Gastroesophageal sphincter (tissue), 4 donors: ENCODE measurements around the gene VTN. TPM values are rescaled to one million over a fixed set of nuclear protein-coding genes. Genes with fewer than 3 reads are reported as not detected.

Experiments used
- ATAC-seq: fragments of 150-250 bp; one replicate; pipeline ENCODE4 v1.9.1; 2016; ENCODE audit warnings: mild to moderate bottlenecking, moderate library complexity
- H3K27ac ChIP-seq, 4 donors: fragments of 200-600 bp; sonication (generic) in 3 of 4; 1 replicate in 3 of 4; 2 replicates in 1 of 4; pipeline ENCODE4 v1.5.1; 2016 to 2019
- H3K27me3 ChIP-seq: fragments of 200-600 bp; sonication (generic); one replicate; pipeline ENCODE4 v1.5.1; 2019
- H3K36me3 ChIP-seq, 2 donors: fragments of 200-600 bp; sonication (generic); one replicate each; pipeline ENCODE4 v1.5.1; 2019; ENCODE audit warnings: control low read depth in 1 of 2
- H3K4me1 ChIP-seq, 3 donors: fragments of 200-600 bp; sonication (generic); 1 replicate in 2 of 3; 2 replicates in 1 of 3; pipeline ENCODE4 v1.5.1; 2016 to 2019; ENCODE audit warnings: control low read depth in 2 of 3
- H3K4me3 ChIP-seq, 2 donors: fragments of 200-600 bp; sonication (generic); one replicate each; pipeline ENCODE4 v1.5.1; 2019; ENCODE audit warnings: mild to moderate bottlenecking in 1 of 2, moderate library complexity in 1 of 2
- H3K9me3 ChIP-seq, 3 donors: fragments of 200-600 bp; sonication (generic); one replicate each; pipeline ENCODE4 v1.5.1; 2017 to 2019; ENCODE audit warnings: control low read depth in 2 of 3
- CTCF ChIP-seq, 4 experiments: fragments of 200-600 bp in 2 of 4; fragments of 450-650 bp in 2 of 4; sonication (generic) in 1 of 4; IDR thresholded peaks; one replicate each; pipeline ENCODE4 v1.5.1; 2017 to 2019; ENCODE audit warnings: antibody characterized with exemption in 4 of 4, mild to moderate bottlenecking in 2 of 4, moderate library complexity in 2 of 4
- EP300 ChIP-seq: sonication (generic); formaldehyde crosslinking; IDR thresholded peaks from one replicate; pipeline ENCODE4 v1.6.1; 2017; ENCODE audit warnings: antibody characterized with exemption, mild to moderate bottlenecking
- POLR2A ChIP-seq, 2 donors: fragments of 450-650 bp; IDR thresholded peaks; one replicate each; pipeline ENCODE4 v1.6.1; 2017; ENCODE audit warnings: antibody characterized with exemption in 2 of 2, mild to moderate bottlenecking in 2 of 2, moderate library complexity in 1 of 2
- POLR2AphosphoS5 ChIP-seq: sonication (generic); formaldehyde crosslinking; IDR thresholded peaks from one replicate; pipeline ENCODE4 v1.6.1; 2017; ENCODE audit warnings: antibody characterized with exemption
- WGBS, 2 donors: methylation state at CpG; one replicate each; pipeline ENCODE4 v1.1.5; 2018; ENCODE audit warnings: low coverage in 1 of 2; 5-methylcytosine and 5-hydroxymethylcytosine counted together
- total RNA-seq, 4 donors: library from RNA; depleted of rRNA; stranded (reverse); fragments of >200 nt; gene quantifications; one replicate each; pipeline ENCODE4 v1.1.0, GENCODE V29; 2016

The VTN gene
- total RNA-seq, 4 donors from 2014 or later, result 0.27 to 0.47 (median 0.27) TPM; not detected in 1

- 50 to 75% methylated on average over 1 to 7 of the region's 7 CpGs for WGBS, 2 donors
These were observed 44.0 kb downstream of the VTN start for GRCh38 chr17:28326114-28326513.

DNA sequence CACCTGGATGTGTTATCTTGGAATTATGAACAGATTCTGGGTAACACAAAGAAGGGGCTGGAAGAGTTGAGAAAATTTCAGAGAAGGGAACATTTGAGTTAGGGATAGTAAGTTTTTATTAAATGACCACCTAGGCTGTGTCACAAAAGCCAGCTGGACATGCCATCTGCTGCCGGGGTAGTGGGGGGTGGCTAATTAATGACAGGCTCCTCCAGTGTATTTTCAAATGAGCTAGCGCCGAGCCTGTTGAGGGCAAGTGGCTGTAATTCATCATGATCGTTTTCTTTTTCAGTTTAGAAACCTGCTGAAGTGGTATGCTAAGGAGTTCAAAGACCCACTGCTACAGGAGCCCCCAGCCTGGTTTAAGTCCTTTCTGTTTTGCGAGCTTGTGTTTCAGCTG is 44.9 kb downstream of the VTN start:
- H3K9me3 ChIP-seq, result no peaks in the 10 kb centered on the region
- WGBS, 2 donors, result 38 to 44% methylated on average over 5 of the region's 5 CpGs

More at GRCh38 chr17:28326114-28326513, 44.0 kb downstream of the VTN start:
- Histone ChIP-seq H3K36me3 (peaks cover 0 to 51% of the 10 kb centered on the region in 2 donors), H3K27me3 (no peaks in the 10 kb centered on the region), H3K27ac (no peak overlapping the region), H3K4me3 (no peak overlapping the region), H3K9me3 (no peaks in the 10 kb centered on the region), H3K4me1 (no peaks in the 10 kb centered on the region)
- TF ChIP-seq EP300 (no peak), POLR2A (IDR thresholded peaks at IDR 0.05) (no peak), CTCF (IDR thresholded peaks at IDR 0.05) (no peak), POLR2AphosphoS5 (no peak)
- ATAC-seq, result no peak

GRCh38 chr17:28324781-28325180 is 45.3 kb downstream of the VTN start:
- Histone ChIP-seq H3K27ac (no peak overlapping the region), H3K4me1 (peaks cover 0 to 6% (median under 1%) of the 10 kb centered on the region in 3 donors), H3K36me3 (peaks cover 0 to 37% of the 10 kb centered on the region in 2 donors), H3K4me3 (no peak overlapping the region), H3K9me3 (no peaks in the 10 kb centered on the region), H3K27me3 (no peaks in the 10 kb centered on the region)
- 81 to 85% methylated on average over 3 of the region's 3 CpGs for WGBS, 2 donors
- ATAC-seq, result no peak
- TF ChIP-seq POLR2AphosphoS5 (no peak), POLR2A (IDR thresholded peaks at IDR 0.05) (no peak), CTCF (IDR thresholded peaks at IDR 0.05) (no peak), EP300 (no peak)

More for the DNA sequence above, 44.9 kb downstream of the VTN start:
- TF ChIP-seq CTCF (IDR thresholded peaks at IDR 0.05), result no peak
- no peak for TF ChIP-seq POLR2A (IDR thresholded peaks at IDR 0.05)
- no peak for TF ChIP-seq EP300
- no peak for TF ChIP-seq POLR2AphosphoS5
- H3K27ac ChIP-seq, result no peak overlapping the region
- peaks cover 0 to 42% of the 10 kb centered on the region in 2 donors for H3K36me3 ChIP-seq
- no peaks in the 10 kb centered on the region for H3K27me3 ChIP-seq
- no peak for ATAC-seq
- H3K4me3 ChIP-seq, result no peak overlapping the region
- peaks cover 0 to 2% (median 0%) of the 10 kb centered on the region in 3 donors for H3K4me1 ChIP-seq

GRCh38 chr17:28324267-28324745 is 45.8 kb downstream of the VTN start:
- Histone ChIP-seq H3K4me3 (no peak overlapping the region), H3K36me3 (peaks cover 0 to 32% of the 10 kb centered on the region in 2 donors), H3K27me3 (no peaks in the 10 kb centered on the region), H3K4me1 (peaks cover 0 to 11% (median 3%) of the 10 kb centered on the region in 3 donors), H3K27ac (no peak overlapping the region), H3K9me3 (no peaks in the 10 kb centered on the region)
- WGBS, 2 donors, result 87% methylated on average over 3 to 5 of the region's 5 CpGs
- TF ChIP-seq POLR2AphosphoS5, result no peak
- no peak for TF ChIP-seq EP300
- TF ChIP-seq POLR2A (IDR thresholded peaks at IDR 0.05), result no peak
- no peak for TF ChIP-seq CTCF (IDR thresholded peaks at IDR 0.05)
- no peak for ATAC-seq
